Measurements from ENCODE around the gene CXCR6.

The CXCR6 gene

DNA sequence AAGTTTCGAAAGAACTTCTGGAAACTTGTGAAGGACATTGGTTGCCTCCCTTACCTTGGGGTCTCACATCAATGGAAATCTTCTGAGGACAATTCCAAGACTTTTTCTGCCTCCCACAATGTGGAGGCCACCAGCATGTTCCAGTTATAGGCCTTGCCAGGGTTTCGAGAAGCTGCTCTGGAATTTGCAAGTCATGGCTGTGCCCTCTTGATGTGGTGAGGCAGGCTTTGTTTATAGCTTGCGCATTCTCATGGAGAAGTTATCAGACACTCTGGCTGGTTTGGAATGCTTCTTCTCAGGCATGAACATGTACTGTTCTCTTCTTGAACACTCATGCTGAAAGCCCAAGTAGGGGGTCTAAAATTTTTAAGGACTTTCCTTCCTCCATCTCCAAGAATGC lies 4.1 kb downstream of the CXCR6 start:
- H3K9me3 ChIP-seq (ENCODE audit: control insufficient read depth, insufficient read depth, low read length), result no peaks in the 10 kb centered on the region
- peaks cover 42% of the 10 kb centered on the region for H3K36me3 ChIP-seq (ENCODE audit: control insufficient read depth, low read length)
- H3K27me3 ChIP-seq (ENCODE audit: control insufficient read depth, low read length), result no peaks in the 10 kb centered on the region
- no peaks in the 10 kb centered on the region for H3K4me1 ChIP-seq (ENCODE audit: control insufficient read depth, low read length)
- no peaks in the 10 kb centered on the region for H3F3A ChIP-seq (ENCODE audit: control insufficient read depth, insufficient read depth)
- H4K20me1 ChIP-seq (ENCODE audit: control insufficient read depth, insufficient read depth, low read depth, low read length), result no peaks in the 10 kb centered on the region
- TF ChIP-seq, protein P1, sequence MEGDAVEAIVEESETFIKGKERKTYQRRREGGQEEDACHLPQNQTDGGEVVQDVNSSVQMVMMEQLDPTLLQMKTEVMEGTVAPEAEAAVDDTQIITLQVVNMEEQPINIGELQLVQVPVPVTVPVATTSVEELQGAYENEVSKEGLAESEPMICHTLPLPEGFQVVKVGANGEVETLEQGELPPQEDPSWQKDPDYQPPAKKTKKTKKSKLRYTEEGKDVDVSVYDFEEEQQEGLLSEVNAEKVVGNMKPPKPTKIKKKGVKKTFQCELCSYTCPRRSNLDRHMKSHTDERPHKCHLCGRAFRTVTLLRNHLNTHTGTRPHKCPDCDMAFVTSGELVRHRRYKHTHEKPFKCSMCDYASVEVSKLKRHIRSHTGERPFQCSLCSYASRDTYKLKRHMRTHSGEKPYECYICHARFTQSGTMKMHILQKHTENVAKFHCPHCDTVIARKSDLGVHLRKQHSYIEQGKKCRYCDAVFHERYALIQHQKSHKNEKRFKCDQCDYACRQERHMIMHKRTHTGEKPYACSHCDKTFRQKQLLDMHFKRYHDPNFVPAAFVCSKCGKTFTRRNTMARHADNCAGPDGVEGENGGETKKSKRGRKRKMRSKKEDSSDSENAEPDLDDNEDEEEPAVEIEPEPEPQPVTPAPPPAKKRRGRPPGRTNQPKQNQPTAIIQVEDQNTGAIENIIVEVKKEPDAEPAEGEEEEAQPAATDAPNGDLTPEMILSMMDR (IDR thresholded peaks at IDR 0.05; ENCODE audit: low read depth, low read length, poor library complexity, severe bottlenecking), result no peak
- no peak for TF ChIP-seq EZH2phosphoT487 (IDR thresholded peaks at IDR 0.05; ENCODE audit: borderline replicate concordance, low read length)
- no peak overlapping the region for H3K27ac ChIP-seq (ENCODE audit: low read depth, low read length)
- no peaks in the 10 kb centered on the region for H3K9me2 ChIP-seq (replicated peaks; ENCODE audit: control insufficient read depth, low read length)
- H3K79me2 ChIP-seq (ENCODE audit: control insufficient read depth, low read length), result no peaks in the 10 kb centered on the region
- no peak overlapping the region for H3K4me3 ChIP-seq (ENCODE audit: low read length)
- H3K4me2 ChIP-seq (ENCODE audit: low read length), result no peak overlapping the region

DNA sequence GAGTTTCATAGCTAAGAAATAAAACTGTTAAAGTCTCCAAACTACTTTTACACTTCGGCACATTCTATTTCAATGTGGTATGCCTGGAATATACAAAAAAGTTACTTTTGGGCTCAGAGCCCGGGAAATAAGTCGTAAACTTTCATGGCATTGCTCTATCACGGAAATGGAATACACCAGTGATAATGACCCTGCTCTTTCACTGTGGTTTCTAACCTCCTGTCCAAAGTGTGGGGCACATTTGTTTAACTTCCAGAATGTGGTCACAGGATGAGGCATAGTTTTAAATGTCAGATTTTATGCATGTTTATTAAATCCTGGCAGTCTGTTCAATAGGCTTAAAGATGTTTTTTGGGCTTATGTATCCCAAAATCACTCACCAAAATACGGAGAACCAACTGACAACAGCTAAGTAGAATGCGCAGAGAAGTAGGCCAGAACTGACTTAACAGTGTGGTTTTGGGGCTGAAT lies 5.1 kb downstream of the CXCR6 start:
- H3K36me3 ChIP-seq (ENCODE audit: control insufficient read depth, low read length), result peaks cover 49% of the 10 kb centered on the region
- H3K4me1 ChIP-seq (ENCODE audit: control insufficient read depth, low read length), result no peaks in the 10 kb centered on the region
- H3K9me3 ChIP-seq (ENCODE audit: control insufficient read depth, insufficient read depth, low read length), result no peaks in the 10 kb centered on the region
- H3K27me3 ChIP-seq (ENCODE audit: control insufficient read depth, low read length), result no peaks in the 10 kb centered on the region
- no peaks in the 10 kb centered on the region for H4K20me1 ChIP-seq (ENCODE audit: control insufficient read depth, insufficient read depth, low read depth, low read length)
- H3K4me3 ChIP-seq (ENCODE audit: low read length), result no peak overlapping the region
- TF ChIP-seq, protein P1 (IDR thresholded peaks at IDR 0.05; ENCODE audit: low read depth, low read length, poor library complexity, severe bottlenecking), result no peak
- TF ChIP-seq EZH2phosphoT487 (IDR thresholded peaks at IDR 0.05; ENCODE audit: borderline replicate concordance, low read length), result no peak
- H3K27ac ChIP-seq (ENCODE audit: low read depth, low read length), result no peak overlapping the region
- no peaks in the 10 kb centered on the region for H3K79me2 ChIP-seq (ENCODE audit: control insufficient read depth, low read length)
- H3K9me2 ChIP-seq (replicated peaks; ENCODE audit: control insufficient read depth, low read length), result no peaks in the 10 kb centered on the region
- H3F3A ChIP-seq (ENCODE audit: control insufficient read depth, insufficient read depth), result no peaks in the 10 kb centered on the region
- no peak overlapping the region for H3K4me2 ChIP-seq (ENCODE audit: low read length)

DNA sequence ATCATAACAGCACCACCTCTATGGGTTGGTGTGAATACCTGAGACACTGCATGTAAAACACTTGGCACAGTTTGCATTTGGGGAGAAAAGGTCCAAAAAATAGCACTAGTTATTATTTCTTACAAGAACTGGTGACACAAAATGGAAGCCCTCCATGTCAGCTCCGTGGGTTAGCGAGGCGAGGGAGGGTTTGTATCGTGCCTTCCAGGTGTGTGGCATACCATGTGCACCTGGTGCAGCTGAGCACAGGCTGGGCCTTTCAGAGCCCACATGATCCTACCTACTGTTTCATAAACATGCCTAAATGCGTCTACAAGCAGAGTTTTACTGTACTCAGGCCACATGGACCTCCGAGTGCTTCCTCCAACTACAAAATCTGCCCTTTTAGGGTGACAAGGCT lies 5.6 kb downstream of the CXCR6 start:
- no peaks in the 10 kb centered on the region for H4K20me1 ChIP-seq (ENCODE audit: control insufficient read depth, insufficient read depth, low read depth, low read length)
- no peaks in the 10 kb centered on the region for H3F3A ChIP-seq (ENCODE audit: control insufficient read depth, insufficient read depth)
- no peak overlapping the region for H3K4me3 ChIP-seq (ENCODE audit: low read length)
- no peaks in the 10 kb centered on the region for H3K27me3 ChIP-seq (ENCODE audit: control insufficient read depth, low read length)
- peaks cover 54% of the 10 kb centered on the region for H3K36me3 ChIP-seq (ENCODE audit: control insufficient read depth, low read length)
- TF ChIP-seq EZH2phosphoT487 (IDR thresholded peaks at IDR 0.05; ENCODE audit: borderline replicate concordance, low read length), result no peak
- TF ChIP-seq, protein P1 (IDR thresholded peaks at IDR 0.05; ENCODE audit: low read depth, low read length, poor library complexity, severe bottlenecking), result no peak
- H3K4me1 ChIP-seq (ENCODE audit: control insufficient read depth, low read length), result no peaks in the 10 kb centered on the region
- no peaks in the 10 kb centered on the region for H3K9me3 ChIP-seq (ENCODE audit: control insufficient read depth, insufficient read depth, low read length)
- no peaks in the 10 kb centered on the region for H3K79me2 ChIP-seq (ENCODE audit: control insufficient read depth, low read length)
- H3K27ac ChIP-seq (ENCODE audit: low read depth, low read length), result no peak overlapping the region
- H3K4me2 ChIP-seq (ENCODE audit: low read length), result no peak overlapping the region
- H3K9me2 ChIP-seq (replicated peaks; ENCODE audit: control insufficient read depth, low read length), result no peaks in the 10 kb centered on the region

Data from DOHH2 (cell line).